GM15510 (cell line): ENCODE results near the gene TNFRSF8.

Experiments used
- POLR2A ChIP-seq: IDR thresholded peaks from 3 replicates; pipeline ENCODE4 v1.6.1; 2011; ENCODE audit warnings: borderline replicate concordance; ENCODE audit not compliant: insufficient read length; ENCODE audit errors: extremely low read depth

The TNFRSF8 gene

DNA sequence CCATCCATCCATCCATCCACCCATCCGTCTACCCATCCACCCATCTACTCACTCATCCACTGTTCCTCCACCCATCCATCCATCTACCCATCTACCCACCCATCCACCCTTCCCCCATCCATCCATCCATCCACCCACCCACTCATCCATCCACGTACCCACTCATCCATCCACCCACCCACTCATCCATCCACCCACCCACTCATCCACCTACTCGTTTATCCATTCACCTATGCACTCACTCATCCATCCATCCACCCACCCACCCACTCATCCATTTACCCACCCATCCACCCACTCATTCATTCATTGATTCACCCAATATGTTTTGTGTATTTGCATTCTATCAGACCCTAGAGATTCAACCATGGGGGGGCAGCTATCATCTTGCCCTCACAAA is 27.2 kb downstream of the TNFRSF8 start:
- TF ChIP-seq POLR2A, result no peak

GRCh38 chr1:12091191-12091590 is 28.1 kb downstream of the TNFRSF8 start:
- TF ChIP-seq POLR2A, result no peak

DNA sequence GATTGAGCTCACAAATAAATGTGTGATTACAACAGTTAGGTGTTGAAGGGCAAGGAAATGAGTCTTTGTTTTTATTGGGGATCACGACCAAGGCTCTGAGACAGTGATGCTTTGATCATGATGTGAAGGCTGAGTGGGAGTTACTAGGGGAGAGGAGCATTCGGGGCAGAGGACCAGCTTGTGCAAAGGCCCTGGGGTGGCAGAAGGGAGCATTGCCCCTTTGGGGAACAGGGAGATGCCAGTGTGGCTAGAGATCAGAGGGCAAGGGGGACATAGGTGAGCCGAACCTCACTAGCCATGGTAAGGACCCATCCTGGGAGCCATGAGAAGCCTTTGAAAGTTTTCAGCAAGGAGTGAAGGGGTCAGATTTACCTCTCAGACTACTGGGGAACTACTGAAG is 31.1 kb downstream of the TNFRSF8 start:
- TF ChIP-seq POLR2A, result no peak

- no peak for TF ChIP-seq POLR2A
These were observed 32.6 kb downstream of the TNFRSF8 start for GRCh38 chr1:12095452-12096263.

DNA sequence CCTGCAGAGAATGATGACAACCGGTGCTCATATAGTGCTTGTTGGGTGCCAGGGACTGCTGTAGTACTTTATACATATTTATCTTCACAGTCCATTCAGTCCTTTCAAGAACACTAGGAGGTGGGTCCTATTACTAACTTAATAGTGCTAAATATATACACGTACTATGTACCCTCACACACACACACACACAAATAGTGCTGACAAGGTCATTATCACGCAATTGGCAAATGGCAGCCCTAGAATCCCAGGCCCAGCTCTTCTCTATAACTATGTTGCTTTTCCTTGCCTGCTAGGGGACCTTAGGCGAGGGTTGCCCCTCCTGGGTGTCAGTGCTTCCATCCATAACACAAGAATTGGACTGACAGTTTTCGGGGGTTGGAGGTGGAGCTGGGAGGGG is 33.5 kb downstream of the TNFRSF8 start:
- TF ChIP-seq POLR2A, result no peak

GRCh38 chr1:12097321-12097720 is 34.2 kb downstream of the TNFRSF8 start:
- TF ChIP-seq POLR2A, result no peak

DNA sequence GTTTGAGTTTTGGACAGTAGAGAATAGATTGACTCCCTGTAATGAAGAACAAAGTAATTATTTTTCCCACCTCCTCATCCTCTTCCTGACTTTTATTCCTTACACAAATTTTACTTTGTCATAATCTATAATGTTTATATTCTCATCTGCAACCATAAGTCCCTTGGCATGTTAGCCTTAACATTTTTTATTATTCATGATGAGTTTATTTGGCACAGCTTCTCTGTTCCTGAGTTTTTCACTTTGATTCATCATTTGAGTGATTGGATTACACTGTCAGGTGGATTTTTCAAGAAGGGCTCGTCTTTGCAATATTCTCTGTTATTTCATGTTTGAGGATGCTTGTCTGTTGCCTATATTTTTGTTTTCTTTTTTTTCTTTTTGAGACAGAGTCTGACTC is 35.7 kb downstream of the TNFRSF8 start:
- no peak for TF ChIP-seq POLR2A

DNA sequence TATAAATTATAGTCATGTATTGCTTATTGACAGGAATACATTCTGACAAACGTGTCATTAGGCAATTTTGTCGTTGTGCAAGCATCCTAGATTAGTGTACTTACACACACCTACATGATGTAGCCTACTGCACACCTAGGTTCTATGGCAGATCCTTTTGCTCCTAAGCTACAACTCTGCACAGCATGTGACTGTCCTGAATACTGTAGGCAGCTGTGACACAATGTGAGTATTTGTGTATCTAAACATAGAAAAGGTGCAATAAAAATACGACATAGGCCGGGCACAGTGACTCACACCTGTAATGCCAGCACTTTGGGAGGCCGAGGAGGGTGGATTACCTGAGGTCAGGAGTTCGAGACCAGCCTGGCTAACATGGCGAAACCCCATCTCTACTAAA is 36.5 kb downstream of the TNFRSF8 start:
- no peak for TF ChIP-seq POLR2A

GRCh38 chr1:12100071-12100470 is 37.0 kb downstream of the TNFRSF8 start:
- TF ChIP-seq POLR2A, result no peak

DNA sequence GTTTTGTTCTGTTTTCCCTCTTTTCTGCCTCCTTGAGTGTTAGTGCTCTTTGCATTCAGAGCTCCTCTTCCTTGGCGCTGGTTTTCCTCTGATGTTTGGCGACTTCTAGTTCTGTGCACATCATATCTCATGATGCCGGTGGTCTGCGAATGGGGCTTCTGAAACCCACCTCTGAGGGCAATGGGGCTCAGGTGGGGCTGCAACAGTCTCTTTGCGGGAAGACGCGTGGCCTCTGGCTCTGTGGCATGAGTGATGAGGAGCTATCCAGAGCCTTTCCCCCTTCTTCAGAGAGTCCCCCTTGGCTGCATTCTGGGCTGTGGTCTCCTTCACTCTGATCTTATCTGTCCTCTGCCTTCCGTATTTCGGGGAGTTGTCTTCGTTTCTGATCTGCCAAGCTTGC is 39.0 kb downstream of the TNFRSF8 start:
- TF ChIP-seq POLR2A, result no peak

GRCh38 chr1:12104417-12104816 is 41.3 kb downstream of the TNFRSF8 start:
- no peak for TF ChIP-seq POLR2A

DNA sequence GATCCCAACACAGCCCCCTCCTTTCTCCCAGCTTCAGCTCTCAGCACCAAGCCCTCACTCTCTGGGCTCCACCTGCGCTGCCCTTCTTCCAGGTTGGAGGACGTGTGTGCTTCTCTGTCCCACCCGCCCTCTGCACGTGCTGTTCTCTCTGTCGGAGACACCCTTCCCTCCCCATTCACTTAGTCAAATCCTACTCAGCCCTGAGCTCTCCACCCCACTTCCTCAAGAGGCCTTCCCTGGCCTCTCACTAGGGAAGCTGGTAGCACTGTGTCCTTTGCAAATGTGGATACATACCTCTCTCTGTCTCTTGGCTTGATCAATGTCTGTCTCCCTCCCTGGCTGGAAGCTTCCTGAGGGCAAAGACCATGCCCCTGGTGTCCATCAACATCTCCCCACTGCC is 43.0 kb downstream of the TNFRSF8 start:
- TF ChIP-seq POLR2A, result no peak

DNA sequence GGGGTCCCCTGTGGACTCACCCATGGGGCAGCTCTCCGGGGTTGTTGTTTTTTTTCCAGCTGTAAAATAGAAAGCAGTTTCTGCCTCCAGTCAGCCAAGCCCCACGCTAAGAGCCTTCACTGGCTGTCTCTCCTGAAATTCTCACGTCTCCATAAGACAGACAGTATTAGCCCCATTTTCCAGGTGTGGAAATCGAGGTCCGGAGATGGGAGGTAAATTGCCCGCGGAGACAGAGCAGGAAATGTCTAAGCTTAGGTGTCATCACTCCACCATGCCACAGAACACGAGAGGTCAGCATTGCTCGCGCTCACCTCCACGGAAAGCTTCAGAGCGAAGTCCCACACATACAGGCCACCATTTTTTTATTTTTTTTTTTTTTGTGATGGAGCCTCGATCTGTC is 44.6 kb downstream of the TNFRSF8 start:
- TF ChIP-seq POLR2A, result no peak

GRCh38 chr1:12109901-12110300 is 46.8 kb downstream of the TNFRSF8 start:
- TF ChIP-seq POLR2A, result no peak

DNA sequence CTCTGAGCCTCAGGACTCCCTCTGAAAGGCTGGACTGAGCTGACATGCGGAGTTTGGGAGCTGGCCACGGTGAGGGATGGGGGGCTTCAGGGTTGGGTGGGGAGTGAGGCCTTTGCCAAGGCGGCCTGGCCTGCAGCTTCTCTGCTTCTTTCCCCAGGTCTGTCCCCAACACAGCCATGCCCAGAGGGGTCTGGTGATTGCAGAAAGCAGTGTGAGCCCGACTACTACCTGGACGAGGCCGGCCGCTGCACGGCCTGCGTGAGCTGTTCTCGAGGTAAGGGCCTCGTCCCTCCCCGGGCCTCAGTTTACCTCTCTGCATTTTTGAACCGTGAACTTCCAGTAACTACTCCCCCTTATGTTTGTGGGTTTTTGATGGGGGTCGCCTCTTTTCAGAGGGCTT is 48.6 kb downstream of the TNFRSF8 start:
- TF ChIP-seq POLR2A, result no peak

GRCh38 chr1:12112711-12113161 is 49.6 kb downstream of the TNFRSF8 start:
- no peak for TF ChIP-seq POLR2A
